ENCODE results near the gene THG1L. TPM values are rescaled to one million over a fixed set of nuclear protein-coding genes. Genes with fewer than 3 reads are reported as not detected.
A peak's percentile ranks its signal among the peaks of the same experiment; 100 is the strongest.
"Not testable (repeated sequence)": the region's sequence is repeated elsewhere in the genome, so short reads cannot be mapped to it uniquely, and the experiment has no call there.

The THG1L gene
- total RNA-seq, 5 donors from 2014 or later (not counting 1 experiment from before 2014, with no cell fraction given), result 8.9 to 10.9 (median 9.4) TPM

DNA sequence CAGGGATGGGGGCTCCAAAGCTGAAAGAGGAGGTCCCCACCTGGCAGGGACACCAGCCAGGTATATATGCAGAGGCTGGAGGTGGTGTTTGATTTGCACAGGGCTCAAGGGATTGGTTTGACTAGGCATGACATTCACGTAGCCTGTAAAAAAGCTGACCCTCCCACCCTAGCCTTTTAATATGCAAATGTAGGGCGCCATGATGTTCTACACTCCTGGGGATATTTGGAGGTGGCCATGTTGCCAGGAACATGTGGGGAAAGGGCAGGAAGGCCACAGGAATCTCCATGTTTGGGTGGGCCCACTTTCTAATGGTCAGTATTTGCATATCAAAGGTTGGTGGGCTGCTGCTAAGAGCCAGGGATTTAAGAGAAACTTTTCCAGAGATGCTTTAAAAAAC is 12.0 kb upstream of the THG1L start:
- Mint-ChIP-seq H3K36me3 (peaks cover 13% of the 10 kb centered on the region), H3K9me3 (peaks cover 0 to 3% (median 0%) of the 10 kb centered on the region in 3 donors), H3K27ac (no peak overlapping the region), H3K4me3 (no peak overlapping the region), H3K27me3 (no peaks in the 10 kb centered on the region), H3K4me1 (peaks cover 17 to 22% (median 20%) of the 10 kb centered on the region in 3 donors)
- POLR2A ChIA-PET, result interaction anchor here (0.6 to 0.7 kb wide), 2 partner anchors 93 to 339 kb away, joined by 4 to 6 read pairs; no protein-coding TSS in a partner anchor
- H3K4me1 ChIP-seq (ENCODE audit: control insufficient read depth in 1 of 2, extremely low read depth in 1 of 2, insufficient read depth in 2 of 2, low read length in 2 of 2), result peaks cover 14 to 15% of the 10 kb centered on the region in 2 experiments
- WGBS (ENCODE audit: insufficient coverage), result 100% methylated on average over 1 of the region's 2 CpGs
- H3K27me3 ChIP-seq (replicated peaks in 1 of 2; ENCODE audit: control insufficient read depth in 2 of 2, extremely low read depth in 1 of 2, insufficient read depth in 2 of 2, low read length in 1 of 2), result no peaks in the 10 kb centered on the region
- ATAC-seq (replicated peaks in 1 of 4) (no peak), DNase-seq (no peak)
- no peaks in the 10 kb centered on the region for H3K9me3 ChIP-seq
- H3K36me3 ChIP-seq (ENCODE audit: control insufficient read depth in 2 of 2, extremely low read depth in 1 of 2, insufficient read depth in 1 of 2, low read length in 1 of 2), result no peaks in the 10 kb centered on the region
- H3K4me3 ChIP-seq (ENCODE audit: control insufficient read depth in 1 of 2, extremely low read depth in 1 of 2, low read length in 1 of 2), result no peak overlapping the region
- H3K27ac ChIP-seq (ENCODE audit: low read length), result no peak overlapping the region
- CTCF ChIA-PET, result interaction anchor here (0.6 to 2.7 kb wide), 13 partner anchors 22 to 689 kb away, joined by 3 to 16 read pairs (median 4); no protein-coding TSS in a partner anchor

DNA sequence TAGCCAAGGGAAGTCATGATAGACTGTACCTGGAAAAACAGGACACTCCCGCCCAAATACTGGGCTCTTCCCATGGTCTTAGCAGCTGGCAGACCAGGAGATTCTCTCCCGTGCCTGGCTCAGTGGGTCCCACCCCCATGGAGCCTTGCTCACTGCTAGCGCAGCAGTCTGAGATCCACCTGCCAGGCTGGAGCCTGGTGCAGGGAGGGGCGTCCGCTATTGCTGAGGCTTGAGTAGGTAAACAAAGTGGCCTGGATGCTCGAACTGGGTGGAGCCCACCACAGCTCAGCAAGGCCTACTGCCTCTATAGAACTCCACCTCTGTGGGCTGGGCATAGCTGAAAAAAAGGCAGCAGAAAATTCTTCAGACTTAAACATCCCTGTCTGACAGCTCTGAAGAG is 10.1 kb upstream of the THG1L start:
- no peaks in the 10 kb centered on the region for H3K9me3 ChIP-seq
- H3K27ac Mint-ChIP-seq, result no peak overlapping the region
- peaks cover 18% of the 10 kb centered on the region for H3K36me3 Mint-ChIP-seq
- no peaks in the 10 kb centered on the region for H3K27me3 ChIP-seq (replicated peaks in 1 of 2; ENCODE audit: control insufficient read depth in 2 of 2, extremely low read depth in 1 of 2, insufficient read depth in 2 of 2, low read length in 1 of 2)
- 100% methylated on average over 2 of the region's 6 CpGs for WGBS (ENCODE audit: insufficient coverage)
- CTCF ChIA-PET, result no interaction called here
- H3K4me3 Mint-ChIP-seq, result no peak overlapping the region
- no peak for DNase-seq
- H3K4me1 ChIP-seq (ENCODE audit: control insufficient read depth in 1 of 2, extremely low read depth in 1 of 2, insufficient read depth in 2 of 2, low read length in 2 of 2), result peaks cover 14 to 15% of the 10 kb centered on the region in 2 experiments
- H3K27me3 Mint-ChIP-seq, result no peaks in the 10 kb centered on the region
- H3K4me1 Mint-ChIP-seq, result peaks cover 17 to 22% (median 22%) of the 10 kb centered on the region in 3 donors
- POLR2A ChIA-PET, result no interaction called here
- no peak overlapping the region for H3K4me3 ChIP-seq (ENCODE audit: control insufficient read depth in 1 of 2, extremely low read depth in 1 of 2, low read length in 1 of 2)
- ATAC-seq (replicated peaks in 1 of 4), result no peak
- peaks cover 0 to 3% (median 0%) of the 10 kb centered on the region in 3 donors for H3K9me3 Mint-ChIP-seq
- H3K36me3 ChIP-seq (ENCODE audit: control insufficient read depth in 2 of 2, extremely low read depth in 1 of 2, insufficient read depth in 1 of 2, low read length in 1 of 2), result no peaks in the 10 kb centered on the region
- no peak overlapping the region for H3K27ac ChIP-seq (ENCODE audit: low read length)

DNA sequence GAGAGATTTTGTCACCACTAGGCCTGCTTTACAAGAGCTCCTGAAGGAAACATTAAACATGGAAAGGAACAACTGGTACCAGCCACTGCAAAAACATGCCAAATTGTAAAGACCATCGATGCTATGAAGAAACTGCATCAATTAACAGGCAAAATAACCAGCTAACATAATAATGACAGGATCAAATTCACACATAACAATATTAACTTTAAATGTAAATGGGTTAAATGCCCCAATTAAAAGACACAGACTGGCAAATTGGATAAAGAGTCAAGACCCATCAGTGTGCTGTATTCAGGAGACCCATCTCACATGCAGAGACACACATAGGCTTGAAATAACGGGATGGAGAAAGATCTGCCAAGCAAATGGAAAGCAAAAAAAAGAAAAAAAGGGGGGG is 8.3 kb upstream of the THG1L start:
- H3K9me3 ChIP-seq; DNase-seq; H3K27ac Mint-ChIP-seq; H3K4me3 Mint-ChIP-seq; H3K27ac ChIP-seq (ENCODE audit: low read length); H3K4me3 ChIP-seq (ENCODE audit: control insufficient read depth in 1 of 2, extremely low read depth in 1 of 2, low read length in 1 of 2); ATAC-seq (replicated peaks in 1 of 4); H3K36me3 ChIP-seq (ENCODE audit: control insufficient read depth in 2 of 2, extremely low read depth in 1 of 2, insufficient read depth in 1 of 2, low read length in 1 of 2); H3K27me3 ChIP-seq (replicated peaks in 1 of 2; ENCODE audit: control insufficient read depth in 2 of 2, extremely low read depth in 1 of 2, insufficient read depth in 2 of 2, low read length in 1 of 2); POLR2A ChIA-PET; H3K9me3 Mint-ChIP-seq; H3K27me3 Mint-ChIP-seq: not testable (repeated sequence)
- H3K4me1 Mint-ChIP-seq, result peaks cover 8 to 13% (median 10%) of the 10 kb centered on the region in 3 donors
- peaks cover 20% of the 10 kb centered on the region for H3K36me3 Mint-ChIP-seq
- CTCF ChIA-PET, result interaction anchor here in 1 of 2 donors (0.6 kb wide), 2 partner anchors 44 to 549 kb away, joined by 3 read pairs; no protein-coding TSS in a partner anchor
- peaks cover 5 to 10% of the 10 kb centered on the region in 2 experiments for H3K4me1 ChIP-seq (ENCODE audit: control insufficient read depth in 1 of 2, extremely low read depth in 1 of 2, insufficient read depth in 2 of 2, low read length in 2 of 2)
- no CpG with 5 or more reads among the region's 2 CpGs for WGBS (ENCODE audit: insufficient coverage)

DNA sequence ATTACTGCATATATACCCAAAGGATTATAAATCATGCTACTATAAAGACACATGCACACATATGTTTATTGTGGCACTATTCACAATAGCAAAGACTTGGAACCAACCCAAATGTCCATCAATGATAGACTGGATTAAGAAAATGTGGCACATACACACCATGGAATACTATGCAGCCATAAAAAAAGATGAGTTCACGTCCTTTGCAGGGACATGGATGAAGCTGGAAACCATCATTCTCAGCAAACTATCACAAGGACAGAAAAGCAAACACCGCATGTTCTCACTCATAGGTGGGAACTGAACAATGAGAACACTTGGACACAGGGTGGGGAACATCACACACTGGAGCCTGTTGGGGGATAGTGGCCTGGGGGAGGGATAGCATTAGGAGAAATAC is 4.6 kb upstream of the THG1L start:
- no CpG with 5 or more reads among the region's 2 CpGs for WGBS (ENCODE audit: insufficient coverage)

DNA sequence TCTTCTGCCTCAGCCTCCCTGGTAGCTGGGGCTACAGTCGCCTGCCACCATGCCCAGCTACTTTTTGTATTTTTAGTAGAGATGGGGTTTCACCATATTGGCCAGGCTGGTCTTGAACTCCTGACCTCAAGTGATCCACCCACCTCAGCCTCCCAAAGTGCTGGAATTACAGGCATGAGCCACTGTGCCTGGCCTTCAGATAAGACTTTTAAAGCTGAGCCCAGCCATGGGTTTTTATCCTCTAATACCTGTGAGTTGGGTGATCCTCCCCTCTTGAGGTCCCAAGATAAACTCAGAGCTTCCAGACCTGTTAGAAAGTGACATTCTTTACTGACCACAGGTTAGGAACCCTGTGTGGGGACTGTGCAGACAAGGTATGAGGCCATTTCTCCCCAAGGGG is 3.4 kb upstream of the THG1L start:
- H3K4me1 ChIP-seq (ENCODE audit: control insufficient read depth in 1 of 2, extremely low read depth in 1 of 2, insufficient read depth in 2 of 2, low read length in 2 of 2), result peaks cover 0 to 13% of the 10 kb centered on the region in 2 experiments
- ATAC-seq (replicated peaks in 1 of 4); H3K4me3 Mint-ChIP-seq; POLR2A ChIA-PET; H3K9me3 Mint-ChIP-seq; H3K36me3 ChIP-seq (ENCODE audit: control insufficient read depth in 2 of 2, extremely low read depth in 1 of 2, insufficient read depth in 1 of 2, low read length in 1 of 2); H3K4me3 ChIP-seq (ENCODE audit: control insufficient read depth in 1 of 2, extremely low read depth in 1 of 2, low read length in 1 of 2); DNase-seq; H3K27me3 Mint-ChIP-seq; H3K27me3 ChIP-seq (replicated peaks in 1 of 2; ENCODE audit: control insufficient read depth in 2 of 2, extremely low read depth in 1 of 2, insufficient read depth in 2 of 2, low read length in 1 of 2); H3K27ac Mint-ChIP-seq; H3K9me3 ChIP-seq; H3K27ac ChIP-seq (ENCODE audit: low read length): not testable (repeated sequence)
- Mint-ChIP-seq H3K36me3 (peaks cover 18% of the 10 kb centered on the region), H3K4me1 (peaks cover 14 to 28% (median 24%) of the 10 kb centered on the region in 3 donors)
- CTCF ChIA-PET, result interaction anchor here in 1 of 2 donors (0.8 to 1.7 kb wide), 2 partner anchors 9 to 16 kb away, joined by 3 to 6 read pairs; partner anchors contain the start of gene LSM11
- no CpG with 5 or more reads among the region's 1 CpG for WGBS (ENCODE audit: insufficient coverage)

More for the DNA sequence above, 4.6 kb upstream of the THG1L start:
- H3K36me3 ChIP-seq (ENCODE audit: control insufficient read depth in 2 of 2, extremely low read depth in 1 of 2, insufficient read depth in 1 of 2, low read length in 1 of 2); H3K27ac ChIP-seq (ENCODE audit: low read length); DNase-seq; H3K9me3 ChIP-seq; CTCF ChIA-PET; H3K4me3 Mint-ChIP-seq; H3K4me1 ChIP-seq (ENCODE audit: control insufficient read depth in 1 of 2, extremely low read depth in 1 of 2, insufficient read depth in 2 of 2, low read length in 2 of 2); H3K27me3 ChIP-seq (replicated peaks in 1 of 2; ENCODE audit: control insufficient read depth in 2 of 2, extremely low read depth in 1 of 2, insufficient read depth in 2 of 2, low read length in 1 of 2); H3K27me3 Mint-ChIP-seq; H3K27ac Mint-ChIP-seq; ATAC-seq (replicated peaks in 1 of 4); H3K4me3 ChIP-seq (ENCODE audit: control insufficient read depth in 1 of 2, extremely low read depth in 1 of 2, low read length in 1 of 2); H3K9me3 Mint-ChIP-seq: not testable (repeated sequence)
- POLR2A ChIA-PET, result interaction anchor here in 1 of 2 donors (0.5 kb wide), 1 partner anchor 242 kb away, joined by 3 read pairs; no protein-coding TSS in a partner anchor
- peaks cover 9 to 18% (median 12%) of the 10 kb centered on the region in 3 donors for H3K4me1 Mint-ChIP-seq
- H3K36me3 Mint-ChIP-seq, result peaks cover 20% of the 10 kb centered on the region

DNA sequence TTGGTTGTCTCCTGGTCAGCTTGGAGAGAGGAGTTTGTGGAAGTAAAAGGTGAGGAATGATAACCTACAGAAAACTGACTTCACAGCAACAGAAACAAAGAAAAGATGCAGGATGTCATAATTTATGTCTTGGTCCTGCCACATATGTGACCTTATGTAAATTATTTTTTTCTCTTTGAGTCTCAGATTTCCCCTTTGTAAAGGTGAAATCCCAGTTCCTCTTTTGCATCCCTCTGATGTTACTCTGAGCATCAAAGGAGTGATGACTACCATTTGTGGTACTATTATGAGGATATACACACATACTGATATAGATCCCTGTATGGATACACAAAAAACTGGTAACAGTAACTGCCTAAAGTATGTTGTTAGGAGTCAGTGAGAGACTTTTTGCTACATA is 1.4 kb upstream of the THG1L start:
- H3K4me1 Mint-ChIP-seq, result peaks cover 14 to 31% (median 25%) of the 10 kb centered on the region in 3 donors
- DNase-seq (peak in 1 of 35 experiments; percentile 18), ATAC-seq (replicated peaks in 1 of 4) (no peak)
- ChIA-PET POLR2A (no interaction called here), CTCF (interaction anchor here in 1 of 2 donors (1.7 to 2.9 kb wide), 2 partner anchors 13 to 14 kb away, joined by 6 to 44 read pairs; partner anchors contain the start of gene LSM11)
- H3K36me3 Mint-ChIP-seq, result peaks cover 17% of the 10 kb centered on the region
- no peak overlapping the region for H3K4me3 Mint-ChIP-seq
- Histone ChIP-seq H3K4me3 (ENCODE audit: control insufficient read depth in 1 of 2, extremely low read depth in 1 of 2, low read length in 1 of 2) (no peak overlapping the region), H3K27me3 (replicated peaks in 1 of 2; ENCODE audit: control insufficient read depth in 2 of 2, extremely low read depth in 1 of 2, insufficient read depth in 2 of 2, low read length in 1 of 2) (no peaks in the 10 kb centered on the region), H3K4me1 (ENCODE audit: control insufficient read depth in 1 of 2, extremely low read depth in 1 of 2, insufficient read depth in 2 of 2, low read length in 2 of 2) (peaks cover 0 to 13% of the 10 kb centered on the region in 2 experiments), H3K36me3 (ENCODE audit: control insufficient read depth in 2 of 2, extremely low read depth in 1 of 2, insufficient read depth in 1 of 2, low read length in 1 of 2) (peaks cover 0 to 15% of the 10 kb centered on the region in 2 donors), H3K9me3 (no peaks in the 10 kb centered on the region), H3K27ac (ENCODE audit: low read length) (no peak overlapping the region)
- H3K9me3 Mint-ChIP-seq, result no peaks in the 10 kb centered on the region
- H3K27me3 Mint-ChIP-seq, result no peaks in the 10 kb centered on the region
- H3K27ac Mint-ChIP-seq, result no peak overlapping the region

Measured in T-cell (primary cell).